SJCRH30 (cell line): Measurements from ENCODE around the gene SCML1. TPM values are rescaled to one million over a fixed set of nuclear protein-coding genes. Genes with fewer than 3 reads are reported as not detected.

Experiments
- DNase-seq, 2 experiments: peaks; one replicate each; pipeline ENCODE4 v3.0.0-alpha.2; 2015 to 2020
- H3K27ac ChIP-seq: fragments of 250-450 bp; sonication (Bioruptor Pico); 2 replicates; pipeline ENCODE4 v1.5.1; 2020; ENCODE audit warnings: mild to moderate bottlenecking, moderate library complexity
- H3K27me3 ChIP-seq: fragments of 250-450 bp; sonication (Bioruptor Pico); 2 replicates; pipeline ENCODE4 v1.5.1; 2020; ENCODE audit warnings: mild to moderate bottlenecking, moderate library complexity
- H3K36me3 ChIP-seq: fragments of 250-450 bp; sonication (Bioruptor Pico); 2 replicates; pipeline ENCODE4 v1.5.1; 2020; ENCODE audit warnings: mild to moderate bottlenecking, moderate library complexity
- H3K4me1 ChIP-seq: fragments of 250-450 bp; sonication (Bioruptor Pico); 2 replicates; pipeline ENCODE4 v1.5.1; 2020; ENCODE audit warnings: mild to moderate bottlenecking, moderate library complexity
- H3K4me3 ChIP-seq: fragments of 250-450 bp; sonication (Bioruptor Pico); 2 replicates; pipeline ENCODE4 v1.5.1; 2020; ENCODE audit warnings: mild to moderate bottlenecking, moderate library complexity
- H3K9me3 ChIP-seq: fragments of 250-450 bp; sonication (Bioruptor Pico); replicated peaks from 2 replicates; pipeline ENCODE4 v1.5.1; 2020; ENCODE audit warnings: mild to moderate bottlenecking, moderate library complexity
- total RNA-seq: library from RNA; depleted of rRNA; stranded (reverse); fragments of >200 nt; shearing (Covaris generic); gene quantifications from 2 replicates; pipeline ENCODE4 v1.2.3, GENCODE V29; 2014

SCML1 gene
- total RNA-seq, 1 experiment from 2014 or later: 31.6 TPM

- Histone ChIP-seq H3K4me1 (no peaks in the 10 kb centered on the region), H3K27ac (no peak overlapping the region), H3K9me3 (no peaks in the 10 kb centered on the region), H3K4me3 (no peak overlapping the region), H3K36me3 (no peaks in the 10 kb centered on the region), H3K27me3 (no peaks in the 10 kb centered on the region)
- no peak for DNase-seq
Measured at GRCh38 chrX:17725181-17725580, 12.1 kb upstream of the SCML1 start.

DNA sequence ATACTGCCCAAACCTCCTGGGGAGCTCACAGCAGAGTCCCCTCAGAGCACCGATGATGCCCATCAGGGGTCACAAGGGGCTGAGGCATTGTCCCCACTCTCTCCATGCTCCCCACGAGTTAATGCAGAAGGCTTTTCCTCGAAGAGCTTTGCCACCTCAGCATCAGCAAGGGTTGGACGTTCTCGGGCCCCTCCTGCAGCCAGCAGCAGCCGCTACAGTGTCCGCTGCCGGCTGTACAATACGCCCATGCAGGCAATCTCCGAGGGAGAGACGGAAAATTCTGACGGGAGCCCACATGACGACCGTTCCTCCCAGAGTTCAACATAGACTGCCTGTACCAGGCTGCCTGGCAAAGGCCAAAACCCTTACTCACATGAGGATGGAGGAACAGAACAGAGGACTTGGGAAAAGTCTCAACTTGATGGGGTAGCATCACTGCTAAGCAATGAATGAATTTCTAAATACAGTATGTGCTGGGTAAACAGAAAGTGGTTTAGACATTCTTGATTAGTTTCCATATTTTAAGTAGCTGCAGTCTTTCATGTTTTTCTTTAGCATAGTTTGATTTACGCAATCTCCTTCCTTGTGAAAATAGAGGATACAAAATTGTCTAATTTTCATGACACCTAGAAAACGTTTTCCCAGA is 5.0 kb upstream of the SCML1 start:
- H3K4me3 ChIP-seq: no peak overlapping the region
- H3K9me3 ChIP-seq: no peaks in the 10 kb centered on the region
- no peak overlapping the region for H3K27ac ChIP-seq
- DNase-seq: no peak
- no peaks in the 10 kb centered on the region for H3K27me3 ChIP-seq
- H3K4me1 ChIP-seq: no peaks in the 10 kb centered on the region
- no peaks in the 10 kb centered on the region for H3K36me3 ChIP-seq

DNA sequence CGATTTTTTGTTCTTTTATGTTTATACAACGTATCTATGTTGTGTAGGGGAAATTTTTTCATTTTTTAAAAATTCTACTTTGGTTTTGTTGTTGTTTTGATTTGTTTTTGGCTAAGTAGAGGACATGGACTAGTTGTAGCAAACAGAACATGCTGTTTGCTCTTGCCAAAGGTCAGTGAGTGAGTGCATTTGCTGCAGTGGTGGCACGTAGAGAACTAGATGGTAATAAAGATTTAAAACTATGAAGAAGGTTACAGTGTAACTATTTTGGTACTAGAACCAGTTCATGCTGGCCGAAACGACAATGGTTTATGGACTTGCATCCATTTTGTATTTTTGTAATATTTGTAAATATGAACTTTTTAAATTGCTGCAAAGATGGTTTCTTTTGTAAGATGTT is 1.9 kb upstream of the SCML1 start:
- no peaks in the 10 kb centered on the region for H3K36me3 ChIP-seq
- H3K4me1 ChIP-seq: no peaks in the 10 kb centered on the region; the same call in 1 of the 2 replicates
- no peak overlapping the region for H3K4me3 ChIP-seq
- no peak overlapping the region for H3K27ac ChIP-seq
- no peaks in the 10 kb centered on the region for H3K9me3 ChIP-seq
- DNase-seq: no peak
- H3K27me3 ChIP-seq: no peaks in the 10 kb centered on the region

DNA sequence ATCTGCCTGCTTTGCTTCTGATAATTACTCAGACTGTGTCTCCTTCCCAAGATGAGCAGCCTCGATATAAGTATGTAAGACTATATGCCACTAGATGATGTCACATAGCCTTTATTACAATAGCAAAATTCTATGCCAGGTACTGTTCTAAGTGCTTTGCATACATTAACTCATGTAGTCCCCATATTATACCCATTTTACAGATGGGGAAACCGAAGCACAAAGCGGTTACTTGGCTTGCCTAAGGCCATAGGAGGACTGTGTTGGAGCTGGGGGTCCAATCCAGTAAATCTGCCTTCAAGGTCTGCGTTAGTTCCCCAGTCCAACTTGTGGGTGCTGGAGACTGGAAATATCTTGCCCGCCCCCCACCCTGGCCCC is 826 bp upstream of the SCML1 start:
- H3K4me3 ChIP-seq: peak overlapping the region; percentile 91
- DNase-seq: no peak
- no peaks in the 10 kb centered on the region for H3K9me3 ChIP-seq
- H3K27me3 ChIP-seq: no peaks in the 10 kb centered on the region
- no peaks in the 10 kb centered on the region for H3K36me3 ChIP-seq
- no peaks in the 10 kb centered on the region; the same call in 1 of the 2 replicates for H3K4me1 ChIP-seq
- peak overlapping the region; percentile 62 for H3K27ac ChIP-seq

GRCh38 chrX:17737710-17737985 is 355 bp downstream of the SCML1 start:
- H3K27me3 ChIP-seq: no peaks in the 10 kb centered on the region
- no peaks in the 10 kb centered on the region; the same call in 1 of the 2 replicates for H3K4me1 ChIP-seq
- H3K9me3 ChIP-seq: no peaks in the 10 kb centered on the region
- DNase-seq: no peak
- no peaks in the 10 kb centered on the region for H3K36me3 ChIP-seq
- H3K4me3 ChIP-seq: peak overlapping the region; percentile 91
- peak overlapping the region; percentile 87 for H3K27ac ChIP-seq

GRCh38 chrX:17737986-17738713 is 857 bp downstream of the SCML1 start:
- no peaks in the 10 kb centered on the region for H3K36me3 ChIP-seq
- peak; percentile 69 to 72 for DNase-seq
- H3K4me1 ChIP-seq: no peaks in the 10 kb centered on the region; the same call in 1 of the 2 replicates
- H3K27me3 ChIP-seq: no peaks in the 10 kb centered on the region
- H3K27ac ChIP-seq: peak overlapping the region; percentile 87
- H3K9me3 ChIP-seq: no peaks in the 10 kb centered on the region
- H3K4me3 ChIP-seq: peak overlapping the region; percentile 91

- no peak for DNase-seq
- Histone ChIP-seq H3K27me3 (no peaks in the 10 kb centered on the region), H3K9me3 (no peaks in the 10 kb centered on the region), H3K4me3 (peak overlapping the region; percentile 91), H3K27ac (peak overlapping the region; percentile 87), H3K36me3 (no peaks in the 10 kb centered on the region), H3K4me1 (no peaks in the 10 kb centered on the region; the same call in 1 of the 2 replicates)
Measured at GRCh38 chrX:17738737-17739535, 1.6 kb downstream of the SCML1 start.

- H3K27ac ChIP-seq: no peak overlapping the region
- no peaks in the 10 kb centered on the region for H3K9me3 ChIP-seq
- no peak overlapping the region for H3K4me3 ChIP-seq
- H3K4me1 ChIP-seq: no peaks in the 10 kb centered on the region; the same call in 1 of the 2 replicates
- DNase-seq: peak in 1 of 2 experiments; percentile 13
- H3K27me3 ChIP-seq: no peaks in the 10 kb centered on the region
- H3K36me3 ChIP-seq: no peaks in the 10 kb centered on the region
Measured at GRCh38 chrX:17740137-17741122, 3.1 kb downstream of the SCML1 start.

DNA sequence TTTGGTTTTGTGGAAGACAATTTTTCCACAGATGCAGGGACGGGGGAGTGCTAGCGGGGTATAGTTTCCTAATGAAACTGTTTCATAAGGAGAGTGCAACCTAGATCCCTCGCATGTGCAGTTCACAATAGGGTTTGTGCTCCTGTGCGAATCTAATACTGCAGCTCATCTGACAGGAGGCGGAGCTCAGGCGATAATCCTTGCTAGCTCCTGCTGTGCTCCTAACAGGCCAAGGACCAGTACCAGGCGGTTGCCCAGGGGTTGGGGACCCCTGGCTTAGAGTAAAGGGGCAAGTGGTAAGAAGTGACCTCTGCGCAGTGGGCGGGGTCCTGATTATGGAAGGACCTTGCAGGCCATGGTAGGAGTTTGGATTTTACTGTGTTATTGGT is 3.8 kb downstream of the SCML1 start:
- Histone ChIP-seq H3K27ac (no peak overlapping the region), H3K4me1 (no peaks in the 10 kb centered on the region; the same call in 1 of the 2 replicates)

GRCh38 chrX:17743913-17744312 is 6.6 kb downstream of the SCML1 start:
- H3K4me3 ChIP-seq: no peak overlapping the region
- no peaks in the 10 kb centered on the region for H3K27me3 ChIP-seq
- H3K4me1 ChIP-seq: no peaks in the 10 kb centered on the region; the same call in 1 of the 2 replicates
- H3K9me3 ChIP-seq: no peaks in the 10 kb centered on the region
- no peak for DNase-seq
- no peaks in the 10 kb centered on the region for H3K36me3 ChIP-seq
- no peak overlapping the region for H3K27ac ChIP-seq

More for the DNA sequence above, 3.8 kb downstream of the SCML1 start:
- no peaks in the 10 kb centered on the region for H3K27me3 ChIP-seq
- no peaks in the 10 kb centered on the region for H3K9me3 ChIP-seq
- DNase-seq: no peak
- H3K36me3 ChIP-seq: no peaks in the 10 kb centered on the region
- no peak overlapping the region for H3K4me3 ChIP-seq

GRCh38 chrX:17744896-17745523 is 7.7 kb downstream of the SCML1 start:
- Histone ChIP-seq H3K4me3 (no peak overlapping the region), H3K9me3 (no peaks in the 10 kb centered on the region), H3K27me3 (no peaks in the 10 kb centered on the region), H3K4me1 (no peaks in the 10 kb centered on the region), H3K27ac (no peak overlapping the region), H3K36me3 (no peaks in the 10 kb centered on the region)
- no peak for DNase-seq

GRCh38 chrX:17747692-17748091 is 10.4 kb downstream of the SCML1 start:
- H3K27ac ChIP-seq: no peak overlapping the region
- H3K9me3 ChIP-seq: no peaks in the 10 kb centered on the region
- no peak for DNase-seq
- H3K4me1 ChIP-seq: no peaks in the 10 kb centered on the region
- H3K4me3 ChIP-seq: no peak overlapping the region
- peaks cover 21% of the 10 kb centered on the region for H3K36me3 ChIP-seq
- no peaks in the 10 kb centered on the region for H3K27me3 ChIP-seq

DNA sequence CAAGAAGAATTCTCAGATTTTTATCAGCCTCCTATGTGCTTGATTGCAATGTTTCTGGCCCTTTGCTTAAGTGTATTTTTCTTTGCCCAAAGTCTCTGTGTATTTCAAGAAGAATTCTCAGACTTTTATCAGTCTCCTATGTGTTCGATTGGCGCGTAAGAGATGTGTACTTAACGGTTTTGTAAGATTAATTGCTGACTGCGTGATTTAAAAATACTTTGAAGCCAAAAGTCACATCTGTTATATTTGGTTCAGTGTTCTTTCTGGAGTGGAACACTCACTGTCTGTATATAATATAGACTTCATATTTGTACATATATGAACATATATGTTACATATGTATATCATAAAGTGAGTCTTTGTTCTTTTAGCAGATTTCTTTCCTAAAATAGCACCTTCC is 11.4 kb downstream of the SCML1 start:
- Histone ChIP-seq H3K9me3 (no peaks in the 10 kb centered on the region), H3K4me1 (no peaks in the 10 kb centered on the region), H3K27me3 (no peaks in the 10 kb centered on the region), H3K36me3 (peaks cover 26% of the 10 kb centered on the region), H3K27ac (no peak overlapping the region), H3K4me3 (no peak overlapping the region)
- no peak for DNase-seq

GRCh38 chrX:17750436-17750835 is 13.1 kb downstream of the SCML1 start:
- no peaks in the 10 kb centered on the region for H3K9me3 ChIP-seq
- no peaks in the 10 kb centered on the region for H3K27me3 ChIP-seq
- H3K4me1 ChIP-seq: no peaks in the 10 kb centered on the region
- no peak overlapping the region for H3K27ac ChIP-seq
- no peak overlapping the region for H3K4me3 ChIP-seq
- H3K36me3 ChIP-seq: peaks cover 31% of the 10 kb centered on the region
- DNase-seq: no peak
